Endodermal cell (in vitro differentiated cells): ENCODE data around the gene TRAPPC3L. TPM values are rescaled to one million over a fixed set of nuclear protein-coding genes. Genes with fewer than 3 reads are reported as not detected.

Experiments
- DNase-seq: peaks from one replicate; pipeline ENCODE4 v3.0.0-alpha.2; 2017
- H3K27ac ChIP-seq: 2 replicates; pipeline ENCODE4 v1.5.1; 2013; ENCODE audit warnings: mild to moderate bottlenecking, low read depth, low read length, moderate library complexity
- H3K27me3 ChIP-seq: 2 replicates; pipeline ENCODE4 v1.6.1; 2013; ENCODE audit warnings: mild to moderate bottlenecking, low read length, moderate library complexity; ENCODE audit not compliant: insufficient read depth, control insufficient read depth, poor library complexity, severe bottlenecking
- H3K36me3 ChIP-seq: 2 replicates; pipeline ENCODE4 v1.7.0; 2013; ENCODE audit warnings: mild to moderate bottlenecking, low read length, moderate library complexity; ENCODE audit not compliant: control insufficient read depth, insufficient read depth
- H3K4me1 ChIP-seq: one replicate; pipeline ENCODE4 v1.7.0; 2013; ENCODE audit warnings: low read length; ENCODE audit not compliant: control insufficient read depth, insufficient read depth
- H3K4me3 ChIP-seq: 2 replicates; pipeline ENCODE4 v1.5.1; 2013; ENCODE audit warnings: mild to moderate bottlenecking, low read length, moderate library complexity
- H3K9ac ChIP-seq: 2 replicates; pipeline ENCODE4 v1.6.1; 2013; ENCODE audit warnings: mild to moderate bottlenecking, low read length, moderate library complexity; ENCODE audit not compliant: poor library complexity, severe bottlenecking; ENCODE audit errors: extremely low read depth
- H3K9me3 ChIP-seq: 2 replicates; pipeline ENCODE4 v1.6.1; 2013; ENCODE audit warnings: mild to moderate bottlenecking, low read length, moderate library complexity; ENCODE audit not compliant: control insufficient read depth
- H3K27ac Mint-ChIP-seq: 2 replicates; pipeline ENCODE4 v1.8.0; 2020; ENCODE audit warnings: mixed read lengths
- H3K27me3 Mint-ChIP-seq: 2 replicates; pipeline ENCODE4 v1.8.0; 2021; ENCODE audit warnings: mild to moderate bottlenecking, mixed read lengths; ENCODE audit not compliant: insufficient read depth
- H3K36me3 Mint-ChIP-seq: 2 replicates; pipeline ENCODE4 v1.8.0; 2020; ENCODE audit warnings: low read depth, mixed read lengths
- H3K4me1 Mint-ChIP-seq: 2 replicates; pipeline ENCODE4 v1.8.0; 2020; ENCODE audit warnings: mixed read lengths
- H3K4me3 Mint-ChIP-seq: 2 replicates; pipeline ENCODE4 v1.8.0; 2020; ENCODE audit warnings: mild to moderate bottlenecking, moderate library complexity, mixed read lengths
- H3K9me3 Mint-ChIP-seq: 2 replicates; pipeline ENCODE4 v1.8.0; 2020; ENCODE audit warnings: mild to moderate bottlenecking, mixed read lengths
- WGBS, 2 experiments: methylation state at CpG; one replicate each; pipeline versions ENCODE4 v1.1.5 to v1.1.7; 2013; ENCODE audit warnings: missing lambda C conversion rate in 2 of 2, mixed read lengths in 1 of 2; ENCODE audit not compliant: insufficient coverage in 1 of 2, insufficient read length in 1 of 2; 5-methylcytosine and 5-hydroxymethylcytosine counted together
- total RNA-seq, 2 donors: library from RNA; stranded (reverse); fragmentation: NEBNext Ultra II Directional in 1 of 2; extraction: Animal tissue kit (Norgen Biotek cat#: 25700) in 1 of 2; gene quantifications; 2 replicates in 1 of 2; 3 replicates in 1 of 2; pipeline ENCODE4 v1.2.1, GENCODE V29; 2021
- TF ChIP-seq, protein P1 (sequence below): fragments of 200-600 bp; sonication (generic); conservative IDR thresholded peaks from 2 replicates; pipeline ENCODE4 v1.5.0; 2021; ENCODE audit warnings: antibody characterized with exemption, mild to moderate bottlenecking

TRAPPC3L gene
- total RNA-seq, 2 donors from 2014 or later, result not detected

DNA sequence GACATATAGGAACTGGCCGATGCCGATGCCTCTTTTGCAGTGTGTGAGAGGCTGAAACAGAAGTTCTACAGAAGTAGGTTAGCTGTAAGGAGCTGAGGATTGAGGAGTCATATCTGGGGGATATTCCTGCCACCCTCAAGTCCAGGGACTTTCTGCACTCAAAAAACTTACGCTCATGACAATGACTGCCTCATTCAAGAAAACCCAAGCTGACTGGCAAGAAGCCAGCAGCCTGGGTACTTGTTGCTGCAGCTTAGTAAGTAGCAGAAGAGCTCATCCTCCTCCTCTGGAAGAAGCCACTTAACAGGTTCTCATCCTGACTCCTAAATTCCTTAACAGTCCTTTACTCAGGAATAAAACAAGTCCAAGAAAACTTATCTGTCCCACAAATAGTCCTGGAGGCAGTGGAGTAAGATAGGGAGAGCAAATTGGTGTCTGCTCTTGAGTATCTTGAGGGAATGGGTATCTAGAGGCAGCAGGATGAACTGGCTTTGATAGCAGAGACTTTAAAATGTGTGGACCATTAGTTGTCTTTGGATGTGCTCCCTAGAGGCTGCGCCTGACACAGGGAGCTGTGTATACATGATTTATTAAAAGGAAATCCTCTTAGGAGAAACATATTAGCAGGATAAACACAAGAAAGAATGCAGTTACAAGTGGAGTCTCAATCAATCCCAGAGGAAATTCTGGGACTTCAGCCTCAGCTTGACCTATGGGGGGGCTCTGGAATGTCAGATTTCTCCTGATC lies 26.7 kb downstream of the TRAPPC3L start:
- no peaks in the 10 kb centered on the region for H3K36me3 Mint-ChIP-seq
- Histone ChIP-seq H3K36me3 (no peaks in the 10 kb centered on the region), H3K27me3 (peaks cover 9% of the 10 kb centered on the region), H3K4me1 (peaks cover 5% of the 10 kb centered on the region), H3K4me3 (no peak overlapping the region), H3K27ac (no peak overlapping the region), H3K9ac (no peak overlapping the region), H3K9me3 (no peaks in the 10 kb centered on the region)
- DNase-seq, result no peak
- peaks cover 14% of the 10 kb centered on the region for H3K4me1 Mint-ChIP-seq
- H3K27me3 Mint-ChIP-seq, result peaks cover 23% of the 10 kb centered on the region
- WGBS, 2 experiments, result 95% methylated on average over 3 to 4 of the region's 4 CpGs
- H3K4me3 Mint-ChIP-seq, result no peak overlapping the region
- no peak overlapping the region for H3K27ac Mint-ChIP-seq
- TF ChIP-seq, protein P1, sequence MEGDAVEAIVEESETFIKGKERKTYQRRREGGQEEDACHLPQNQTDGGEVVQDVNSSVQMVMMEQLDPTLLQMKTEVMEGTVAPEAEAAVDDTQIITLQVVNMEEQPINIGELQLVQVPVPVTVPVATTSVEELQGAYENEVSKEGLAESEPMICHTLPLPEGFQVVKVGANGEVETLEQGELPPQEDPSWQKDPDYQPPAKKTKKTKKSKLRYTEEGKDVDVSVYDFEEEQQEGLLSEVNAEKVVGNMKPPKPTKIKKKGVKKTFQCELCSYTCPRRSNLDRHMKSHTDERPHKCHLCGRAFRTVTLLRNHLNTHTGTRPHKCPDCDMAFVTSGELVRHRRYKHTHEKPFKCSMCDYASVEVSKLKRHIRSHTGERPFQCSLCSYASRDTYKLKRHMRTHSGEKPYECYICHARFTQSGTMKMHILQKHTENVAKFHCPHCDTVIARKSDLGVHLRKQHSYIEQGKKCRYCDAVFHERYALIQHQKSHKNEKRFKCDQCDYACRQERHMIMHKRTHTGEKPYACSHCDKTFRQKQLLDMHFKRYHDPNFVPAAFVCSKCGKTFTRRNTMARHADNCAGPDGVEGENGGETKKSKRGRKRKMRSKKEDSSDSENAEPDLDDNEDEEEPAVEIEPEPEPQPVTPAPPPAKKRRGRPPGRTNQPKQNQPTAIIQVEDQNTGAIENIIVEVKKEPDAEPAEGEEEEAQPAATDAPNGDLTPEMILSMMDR, result no peak
- no peaks in the 10 kb centered on the region for H3K9me3 Mint-ChIP-seq

DNA sequence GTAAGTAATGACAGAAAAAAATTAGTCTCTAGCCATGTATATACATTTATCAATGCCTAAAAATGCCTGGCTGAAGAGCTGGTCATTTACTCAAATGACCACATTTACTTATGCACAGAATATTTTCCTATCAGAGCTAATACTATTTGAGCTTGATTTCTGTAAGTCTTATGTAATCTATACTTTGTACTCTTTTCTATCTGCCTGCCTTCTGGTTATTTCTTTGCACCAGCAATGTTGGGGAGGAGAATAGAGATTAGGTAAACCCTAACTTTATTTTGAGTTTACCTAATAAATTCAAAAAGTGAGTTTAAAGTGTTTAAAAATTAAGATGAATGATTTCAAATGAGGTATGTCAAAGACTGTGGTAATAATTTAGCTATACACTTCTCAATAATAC lies 30.3 kb downstream of the TRAPPC3L start:
- Histone ChIP-seq H3K27me3 (peaks cover 9% of the 10 kb centered on the region), H3K27ac (no peak overlapping the region), H3K9ac (no peak overlapping the region), H3K36me3 (no peaks in the 10 kb centered on the region), H3K9me3 (no peaks in the 10 kb centered on the region), H3K4me1 (peaks cover 7% of the 10 kb centered on the region), H3K4me3 (no peak overlapping the region)
- TF ChIP-seq, protein P1, result no peak
- Mint-ChIP-seq H3K4me1 (peaks cover 15% of the 10 kb centered on the region), H3K27me3 (peaks cover 18% of the 10 kb centered on the region), H3K9me3 (no peaks in the 10 kb centered on the region), H3K27ac (no peak overlapping the region), H3K4me3 (no peak overlapping the region), H3K36me3 (no peaks in the 10 kb centered on the region)
- no peak for DNase-seq

DNA sequence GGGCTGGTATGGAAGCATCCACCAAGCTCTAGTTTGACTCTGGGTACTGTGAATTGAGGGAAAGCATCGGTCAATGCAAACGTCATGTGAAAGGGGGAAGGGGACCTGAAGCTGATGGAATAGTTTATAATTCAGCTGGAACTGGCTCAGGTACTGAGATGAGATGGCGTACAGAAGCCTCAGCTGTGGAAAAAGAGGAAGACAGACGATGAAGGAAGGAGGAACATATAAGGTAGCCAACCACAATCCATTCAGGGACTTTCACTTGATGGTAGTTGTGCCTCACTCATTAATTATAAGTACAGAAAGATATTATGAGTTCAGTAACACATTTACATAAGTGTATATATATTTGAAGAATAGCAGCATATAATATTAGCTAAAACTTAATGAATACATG lies 31.4 kb downstream of the TRAPPC3L start:
- Histone ChIP-seq H3K27me3 (peaks cover under 1% of the 10 kb centered on the region), H3K4me3 (no peak overlapping the region), H3K27ac (no peak overlapping the region), H3K9ac (no peak overlapping the region), H3K4me1 (peaks cover 7% of the 10 kb centered on the region), H3K36me3 (no peaks in the 10 kb centered on the region), H3K9me3 (peaks cover 5% of the 10 kb centered on the region)
- Mint-ChIP-seq H3K4me1 (peaks cover 15% of the 10 kb centered on the region), H3K27me3 (peaks cover 12% of the 10 kb centered on the region), H3K36me3 (no peaks in the 10 kb centered on the region), H3K27ac (no peak overlapping the region), H3K9me3 (peaks cover 3% of the 10 kb centered on the region), H3K4me3 (no peak overlapping the region)
- TF ChIP-seq, protein P1, result no peak
- 92 to 96% methylated on average over 4 of the region's 4 CpGs for WGBS, 2 experiments
- DNase-seq, result no peak
